Testis (tissue), 2 donors: ENCODE results near the gene SPI1.

Experiments
- CTCF ChIP-seq, 3 experiments: fragments of 450-650 bp in 2 of 3; fragments of 200-600 bp in 1 of 3; sonication (generic) in 1 of 3; IDR thresholded peaks; one replicate each; pipeline ENCODE4 v1.5.1; 2016 to 2019; ENCODE audit warnings: antibody characterized with exemption in 3 of 3, mild to moderate bottlenecking in 2 of 3, moderate library complexity in 1 of 3
- POLR2A ChIP-seq: fragments of 450-650 bp; IDR thresholded peaks from one replicate; pipeline ENCODE4 v1.6.1; 2017; ENCODE audit warnings: antibody characterized with exemption, mild to moderate bottlenecking, moderate library complexity

GRCh38 chr11:47376107-47376524 lies 2.2 kb downstream of the SPI1 start:
- TF ChIP-seq POLR2A (no peak), CTCF (IDR thresholded peaks at IDR 0.05) (no peak)
